ENCODE results near the gene KRT74. TPM values are rescaled to one million over a fixed set of nuclear protein-coding genes. Genes with fewer than 3 reads are reported as not detected.

KRT74 gene
- total and polyA plus RNA-seq, 9 of the 15 experiments (the other 6 are each of a cell fraction or from before 2014, with no cell fraction given) = not detected

DNA sequence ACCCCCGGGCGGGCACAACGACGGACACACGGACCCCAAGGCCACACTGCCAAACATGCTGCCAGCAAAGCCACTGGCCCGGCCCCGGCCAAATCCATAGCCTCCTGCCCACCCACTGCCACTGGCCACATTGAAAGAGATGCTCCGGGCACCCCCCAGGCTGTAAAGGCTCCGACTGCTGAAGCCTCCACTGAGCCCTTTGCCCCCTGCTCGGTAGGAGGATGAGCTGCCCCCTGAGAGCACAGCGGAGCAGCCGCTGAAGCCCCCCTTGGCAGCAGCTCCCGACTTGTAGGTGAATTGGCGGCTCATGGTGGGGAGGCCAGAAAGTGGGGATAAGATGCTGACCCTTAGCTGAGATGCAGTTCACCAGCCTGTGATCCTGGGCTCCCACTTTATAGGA is 44.6 kb upstream of the KRT74 start, which contains the start of gene KRT73 (continued):
- TF ChIP-seq, protein P1, sequence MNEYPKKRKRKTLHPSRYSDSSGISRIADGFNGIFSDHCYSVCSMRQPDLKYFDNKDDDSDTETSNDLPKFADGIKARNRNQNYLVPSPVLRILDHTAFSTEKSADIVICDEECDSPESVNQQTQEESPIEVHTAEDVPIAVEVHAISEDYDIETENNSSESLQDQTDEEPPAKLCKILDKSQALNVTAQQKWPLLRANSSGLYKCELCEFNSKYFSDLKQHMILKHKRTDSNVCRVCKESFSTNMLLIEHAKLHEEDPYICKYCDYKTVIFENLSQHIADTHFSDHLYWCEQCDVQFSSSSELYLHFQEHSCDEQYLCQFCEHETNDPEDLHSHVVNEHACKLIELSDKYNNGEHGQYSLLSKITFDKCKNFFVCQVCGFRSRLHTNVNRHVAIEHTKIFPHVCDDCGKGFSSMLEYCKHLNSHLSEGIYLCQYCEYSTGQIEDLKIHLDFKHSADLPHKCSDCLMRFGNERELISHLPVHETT (CRISPR knock-in tag; conservative IDR thresholded peaks at IDR 0.05 in 1 of 2, IDR thresholded peaks at IDR 0.05 in 1 of 2) = no peak

DNA sequence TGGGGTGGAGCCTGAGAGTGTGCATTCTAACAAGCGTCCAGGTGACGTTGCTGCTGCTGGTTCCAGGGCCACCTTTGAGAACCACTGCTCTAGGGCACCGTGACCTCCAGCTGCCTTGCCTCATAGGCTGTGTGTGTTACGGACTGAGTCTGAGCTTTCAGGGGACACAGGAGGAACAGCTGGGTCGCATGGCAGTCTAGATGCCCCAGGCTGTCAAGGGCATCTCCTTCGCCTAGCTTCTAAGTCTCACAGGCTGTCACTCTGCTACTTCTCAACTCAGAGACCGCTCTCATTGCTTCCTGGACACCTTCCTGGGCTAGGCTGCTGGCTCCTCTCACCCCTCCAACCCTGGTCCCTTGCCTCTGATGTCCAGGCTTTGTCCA is 43.8 kb upstream of the KRT74 start:
- ChIA-PET POLR2A (interaction anchor here (0.9 to 1.1 kb wide), 2 partner anchors 8 to 18 kb away, joined by 3 read pairs; no protein-coding TSS in a partner anchor), CTCF (ENCODE audit: low intra/inter-chr PET ratio) (no interaction called here)
- Histone ChIP-seq H3K79me2 (ENCODE audit: control insufficient read depth, insufficient read depth, low read length) (no peaks in the 10 kb centered on the region), H3K9ac (ENCODE audit: insufficient read depth in 1 of 2, low read depth in 2 of 2, low read length in 2 of 2) (no peak overlapping the region), H3K4me1 (replicated peaks in 1 of 2; ENCODE audit: control insufficient read depth in 2 of 2, insufficient read depth in 2 of 2, low read length in 2 of 2) (no peaks in the 10 kb centered on the region; a peak in 1 of 5 replicates), H4K20me1 (replicated peaks; ENCODE audit: control insufficient read depth, insufficient read depth, low read length) (0 out of 2 replicates have a peak, but pooled peaks cover 2% of the 10 kb centered on the region), H3K9me1 (ENCODE audit: control insufficient read depth, insufficient read depth, low read length) (no peaks in the 10 kb centered on the region), H3K27me3 (ENCODE audit: control insufficient read depth in 2 of 2, insufficient read depth in 2 of 2, low read length in 2 of 2) (peaks cover 7 to 29% of the 10 kb centered on the region in 2 experiments; a peak in 4 of 5 replicates), H3K9me3 (replicated peaks; ENCODE audit: control insufficient read depth, insufficient read depth, low read depth, low read length) (no peaks in the 10 kb centered on the region), H3K4me3 (no peak overlapping the region), H2AFZ (ENCODE audit: low read depth, low read length) (no peak overlapping the region), H3K4me2 (ENCODE audit: insufficient read depth, low read length) (no peak overlapping the region), H3K36me3 (ENCODE audit: control insufficient read depth, insufficient read depth, low read length) (no peaks in the 10 kb centered on the region), H3K27ac (ENCODE audit: extremely low read depth, low read depth, low read length) (no peak overlapping the region)
- DNase-seq (ENCODE audit: extremely low read depth in 1 of 4, low spot score in 3 of 4) (no peak), ATAC-seq (no peak), FAIRE-seq (no peak)
- in situ Hi-C loops (cut with MboI) = no loop called here
- no peak for TF ChIP-seq CC2D1A (IDR thresholded peaks at IDR 0.05)
- WGBS (ENCODE audit: insufficient coverage, low coverage, missing lambda C conversion rate) = 15% methylated on average over 7 of the region's 7 CpGs
- intact Hi-C loops (cut with micrococcal nuclease) = no loop called here
- no TSS peak for BruUV-seq (replicated peaks)
